ENCODE data around the gene LENG8.
"Not testable (repeated sequence)": the region's sequence is repeated elsewhere in the genome, so short reads cannot be mapped to it uniquely, and the experiment has no call there.

Gene LENG8

GRCh38 chr19:54485851-54486250 is 36.9 kb downstream of the LENG8 start:
- DNase-seq = no peak

GRCh38 chr19:54489341-54489740 is 40.3 kb downstream of the LENG8 start:
- no peak for DNase-seq

- DNase-seq = no peak
These were observed 40.8 kb downstream of the LENG8 start for GRCh38 chr19:54489766-54490165.

- no peak for DNase-seq
These were observed 43.6 kb downstream of the LENG8 start for GRCh38 chr19:54492568-54492967.

- not testable (repeated sequence) for DNase-seq
These were observed 44.1 kb downstream of the LENG8 start for GRCh38 chr19:54493056-54493455.

GRCh38 chr19:54493967-54494585 is 45.1 kb downstream of the LENG8 start:
- DNase-seq = no peak

GRCh38 chr19:54495284-54495683 is 46.3 kb downstream of the LENG8 start:
- DNase-seq = not testable (repeated sequence)

GRCh38 chr19:54497747-54498450 is 48.9 kb downstream of the LENG8 start:
- not testable (repeated sequence) for DNase-seq

- DNase-seq = not testable (repeated sequence)
These were observed 49.4 kb downstream of the LENG8 start for GRCh38 chr19:54498451-54498772.

- DNase-seq = no peak
These were observed 53.6 kb downstream of the LENG8 start, which contains the start of gene LAIR2 for GRCh38 chr19:54502518-54503048. TSS of gene LAIR2 (plus strand) at chr19:54502831. CDS start at chr19:54502919, 88 bp downstream.

GRCh38 chr19:54505542-54505941 is 56.5 kb downstream of the LENG8 start:
- DNase-seq = not testable (repeated sequence)

- no peak for DNase-seq
These were observed 57.1 kb downstream of the LENG8 start for GRCh38 chr19:54506079-54506478.

- not testable (repeated sequence) for DNase-seq
These were observed 58.2 kb downstream of the LENG8 start for GRCh38 chr19:54507038-54507717.

- DNase-seq = no peak
These were observed 58.8 kb downstream of the LENG8 start for GRCh38 chr19:54507824-54508223.

GRCh38 chr19:54508487-54508886 is 59.5 kb downstream of the LENG8 start:
- DNase-seq = not testable (repeated sequence)

GRCh38 chr19:54509200-54509940 is 60.4 kb downstream of the LENG8 start:
- not testable (repeated sequence) for DNase-seq

Data from DMS79 (cell line).